RPMI8226 (cell line): ENCODE data around the gene PRKG2.

ENCODE experiments used
- DNase-seq: peaks from one replicate; pipeline ENCODE4 v3.0.0-alpha.2; 2015

PRKG2 gene

GRCh38 chr4:81085979-81086378, 129.0 kb downstream of the PRKG2 start:
- DNase-seq: no peak

- DNase-seq: no peak
Observed at GRCh38 chr4:81085291-81085690, 129.7 kb downstream of the PRKG2 start.

DNA sequence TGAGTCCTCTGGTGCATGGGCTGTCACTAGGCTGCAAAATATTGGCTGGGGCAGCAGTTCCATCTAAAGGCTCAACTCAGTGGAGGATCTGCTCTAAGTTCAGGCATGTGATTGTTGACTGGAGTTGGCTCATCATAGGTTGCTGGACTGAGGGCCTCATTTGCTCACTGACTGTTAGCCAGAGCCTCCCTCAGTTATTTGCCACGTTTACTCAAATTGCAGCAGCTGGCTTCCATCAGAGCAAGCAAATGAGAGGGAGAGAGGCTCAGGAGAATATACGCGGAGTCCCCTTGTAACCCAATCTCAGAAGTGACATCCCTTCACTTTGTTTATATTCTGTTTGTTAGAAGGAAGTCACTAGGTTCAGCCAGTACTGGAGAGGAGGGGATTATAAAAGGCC, 130.4 kb downstream of the PRKG2 start:
- DNase-seq: no peak

- DNase-seq: no peak
Observed at GRCh38 chr4:81084029-81084428, 131.0 kb downstream of the PRKG2 start.

DNA sequence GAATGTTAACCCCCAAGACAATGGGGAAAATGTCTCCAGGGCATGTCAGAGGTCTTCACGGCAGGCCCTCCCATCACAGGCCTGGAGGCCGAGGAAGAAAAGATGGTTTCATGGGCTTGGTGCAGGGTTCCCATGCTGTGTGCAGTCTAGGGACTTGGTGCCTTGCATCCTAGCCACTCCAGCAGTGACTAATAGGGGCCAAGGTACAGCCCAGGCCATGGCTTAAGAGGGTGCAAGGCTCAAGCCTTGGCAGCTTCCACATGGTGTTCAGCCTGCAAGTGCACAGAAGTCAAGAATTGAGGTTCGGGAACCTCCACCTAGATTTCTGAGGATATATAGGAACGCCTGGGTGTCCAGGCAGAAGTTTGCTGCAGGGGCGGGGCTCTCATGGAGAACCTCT, 133.9 kb downstream of the PRKG2 start:
- DNase-seq: no peak

GRCh38 chr4:81071013-81071412, 144.0 kb downstream of the PRKG2 start:
- DNase-seq: no peak

DNA sequence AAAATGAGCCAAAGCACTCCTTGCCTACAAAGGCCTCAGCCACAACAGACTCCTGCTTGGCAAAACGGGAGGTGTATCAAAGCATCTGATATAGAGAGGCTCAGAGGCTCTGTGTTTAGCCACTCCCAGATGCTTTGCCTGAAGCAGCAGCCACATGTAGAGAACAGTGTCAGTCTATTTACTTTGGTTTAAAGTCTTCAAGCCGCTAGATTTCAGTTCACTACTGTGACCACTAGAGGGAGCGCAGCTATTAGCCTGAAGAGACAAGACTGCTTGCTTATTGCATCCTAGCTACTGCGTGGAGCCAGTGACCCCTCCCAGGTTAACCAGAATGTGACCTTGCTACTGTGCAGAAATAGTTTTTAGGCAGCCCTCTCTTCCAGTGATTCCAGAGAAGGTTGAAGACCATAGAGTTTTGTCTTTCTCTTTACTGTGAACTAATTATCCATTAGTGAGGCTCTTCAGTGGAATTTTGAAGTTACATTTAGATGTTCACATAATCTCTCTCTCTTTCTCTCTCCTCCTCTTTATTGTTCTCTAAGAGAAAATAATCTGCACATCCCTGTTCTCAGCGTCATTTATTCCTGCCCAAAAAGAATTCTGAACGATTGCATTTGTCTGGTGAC, 145.2 kb downstream of the PRKG2 start:
- peak; percentile 75 for DNase-seq

DNA sequence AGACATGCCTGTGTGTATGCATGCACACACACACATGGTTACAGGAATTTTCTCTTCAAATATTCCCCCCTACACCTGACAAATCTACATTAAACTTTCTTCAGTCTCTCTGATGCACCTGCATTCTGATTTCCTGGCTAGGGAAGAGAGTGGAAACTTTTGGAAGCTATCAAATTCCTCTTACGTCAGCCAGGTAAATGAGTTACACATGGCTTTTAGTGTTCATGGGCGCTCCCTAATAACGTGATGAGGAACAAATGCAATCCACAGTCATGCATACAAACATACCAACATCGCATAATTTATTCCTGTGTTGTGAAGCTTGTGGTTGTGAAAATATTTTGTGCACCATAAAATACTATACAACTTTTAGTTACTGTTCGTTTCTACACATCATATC, 149.6 kb downstream of the PRKG2 start:
- DNase-seq: no peak

- no peak for DNase-seq
Observed at GRCh38 chr4:81062001-81062400, 153.0 kb downstream of the PRKG2 start.

DNA sequence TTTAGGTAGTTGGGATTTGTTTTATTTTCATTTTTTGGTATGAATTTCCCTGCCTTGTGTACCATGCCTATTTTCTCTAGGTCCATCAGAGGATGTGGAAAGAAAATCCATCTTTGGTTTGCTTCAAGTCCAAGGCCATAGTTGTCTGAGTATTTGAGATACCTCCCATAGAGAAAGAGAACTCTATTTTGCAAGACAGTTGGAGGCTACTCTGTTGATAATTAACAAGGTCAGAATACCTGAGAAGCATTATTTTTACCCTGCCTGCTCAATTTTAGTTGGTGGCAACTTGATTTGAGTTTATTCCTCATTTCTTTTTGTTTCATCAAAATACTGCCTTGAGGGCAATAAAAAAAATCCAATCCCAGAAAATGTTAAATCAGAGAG, 153.7 kb downstream of the PRKG2 start:
- no peak for DNase-seq

- no peak for DNase-seq
Observed at GRCh38 chr4:81060587-81061343, 154.3 kb downstream of the PRKG2 start.

DNA sequence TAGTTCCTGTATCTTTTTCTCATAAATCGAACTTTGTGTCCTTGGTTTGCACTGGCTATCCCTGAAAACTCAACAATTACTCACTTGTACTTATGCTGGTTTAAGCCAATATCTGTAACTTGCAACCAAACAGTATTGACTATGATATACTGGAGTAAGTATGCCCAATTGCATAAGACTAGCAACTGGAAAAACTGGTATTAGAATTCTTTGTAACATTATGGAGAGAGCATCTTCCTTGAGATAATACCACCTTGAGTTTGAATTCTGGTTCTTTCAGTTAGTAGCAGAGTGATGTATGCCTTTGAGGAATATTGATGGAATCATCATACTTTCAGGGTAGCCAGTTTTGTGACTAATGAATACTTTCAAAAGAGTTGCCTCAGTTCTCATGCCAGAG, 156.4 kb downstream of the PRKG2 start:
- DNase-seq: no peak

DNA sequence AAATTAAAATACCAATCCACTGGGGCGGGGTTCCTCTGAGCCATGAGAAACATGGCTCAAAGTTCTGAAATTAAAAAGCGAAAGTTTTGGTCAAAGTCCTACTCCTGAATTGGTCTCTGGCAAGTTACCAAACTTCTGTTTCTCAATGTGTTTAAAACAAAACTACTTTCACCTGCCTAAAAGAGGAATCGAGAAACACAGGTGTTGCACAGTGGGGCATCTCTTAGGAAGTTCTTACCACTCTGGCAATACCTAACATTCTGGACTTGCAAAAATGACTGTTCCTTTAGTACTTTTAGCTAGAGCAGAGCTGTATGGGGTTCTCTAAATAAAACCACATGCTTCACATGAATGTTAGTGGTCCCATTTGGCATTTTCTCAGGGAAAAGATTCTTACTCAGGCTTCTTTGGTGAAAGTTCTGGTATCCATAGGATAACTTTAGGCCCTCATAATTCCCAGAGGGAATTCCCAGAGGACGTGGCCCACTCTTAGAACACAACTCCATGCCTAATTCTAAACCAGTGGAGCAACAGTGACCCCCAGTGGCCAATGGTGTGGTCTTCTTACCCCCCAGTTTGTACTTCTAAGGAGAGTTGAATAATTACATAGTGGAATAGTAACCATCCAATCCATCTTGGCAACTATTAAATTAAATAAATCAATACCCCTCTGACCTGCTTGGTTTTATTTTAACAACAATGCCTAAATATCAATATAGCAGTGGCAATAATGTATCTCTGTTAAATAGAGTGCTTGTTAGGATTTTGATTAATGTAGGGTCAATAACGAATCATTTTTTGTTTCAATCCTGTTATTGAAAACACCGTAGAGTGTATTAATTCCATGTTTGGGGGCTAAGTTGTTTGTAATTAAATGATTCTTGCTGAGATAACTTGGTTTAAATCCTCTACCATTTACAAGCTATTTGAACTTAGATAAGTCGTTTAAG, 162.6 kb downstream of the PRKG2 start:
- DNase-seq: peak; percentile 40

DNA sequence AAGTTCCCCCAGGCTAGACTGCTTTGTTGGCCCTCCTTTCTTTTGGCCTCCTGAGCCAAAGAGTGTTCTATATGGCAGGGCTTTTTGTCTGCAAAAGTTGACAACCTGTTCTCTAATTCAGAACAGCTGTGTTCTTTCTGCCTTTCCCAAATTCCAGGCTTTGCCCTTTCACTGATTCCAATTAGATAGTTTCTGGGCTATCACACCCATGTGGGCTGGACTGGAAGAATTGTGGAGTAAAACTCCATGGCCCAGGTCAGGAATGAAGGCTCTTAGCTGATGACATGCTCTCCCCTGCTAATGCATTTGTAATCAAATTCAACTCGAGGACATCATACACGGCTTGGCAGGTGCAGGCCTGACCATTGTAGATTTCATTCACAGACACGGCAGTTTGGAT, 165.1 kb downstream of the PRKG2 start:
- no peak for DNase-seq

DNA sequence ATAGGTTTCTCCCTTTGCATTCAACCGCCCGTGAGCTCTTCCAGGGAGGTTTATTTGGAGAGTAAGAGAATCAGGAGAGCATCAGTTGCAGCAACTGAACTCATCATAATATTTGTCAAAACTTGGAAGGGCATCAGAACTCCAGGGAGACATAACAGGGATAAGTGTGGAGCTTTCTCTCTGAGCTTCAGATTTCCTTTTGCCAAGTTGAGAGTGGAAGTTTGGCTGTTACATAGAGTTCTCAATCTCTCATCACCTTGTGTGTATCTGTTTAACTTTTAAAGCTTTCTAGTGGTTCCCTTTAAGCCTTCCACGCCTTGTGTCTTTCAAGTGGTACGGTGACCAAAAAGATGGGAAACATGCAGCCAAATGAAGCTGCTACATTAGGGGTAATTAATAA, 165.7 kb downstream of the PRKG2 start:
- no peak for DNase-seq

DNA sequence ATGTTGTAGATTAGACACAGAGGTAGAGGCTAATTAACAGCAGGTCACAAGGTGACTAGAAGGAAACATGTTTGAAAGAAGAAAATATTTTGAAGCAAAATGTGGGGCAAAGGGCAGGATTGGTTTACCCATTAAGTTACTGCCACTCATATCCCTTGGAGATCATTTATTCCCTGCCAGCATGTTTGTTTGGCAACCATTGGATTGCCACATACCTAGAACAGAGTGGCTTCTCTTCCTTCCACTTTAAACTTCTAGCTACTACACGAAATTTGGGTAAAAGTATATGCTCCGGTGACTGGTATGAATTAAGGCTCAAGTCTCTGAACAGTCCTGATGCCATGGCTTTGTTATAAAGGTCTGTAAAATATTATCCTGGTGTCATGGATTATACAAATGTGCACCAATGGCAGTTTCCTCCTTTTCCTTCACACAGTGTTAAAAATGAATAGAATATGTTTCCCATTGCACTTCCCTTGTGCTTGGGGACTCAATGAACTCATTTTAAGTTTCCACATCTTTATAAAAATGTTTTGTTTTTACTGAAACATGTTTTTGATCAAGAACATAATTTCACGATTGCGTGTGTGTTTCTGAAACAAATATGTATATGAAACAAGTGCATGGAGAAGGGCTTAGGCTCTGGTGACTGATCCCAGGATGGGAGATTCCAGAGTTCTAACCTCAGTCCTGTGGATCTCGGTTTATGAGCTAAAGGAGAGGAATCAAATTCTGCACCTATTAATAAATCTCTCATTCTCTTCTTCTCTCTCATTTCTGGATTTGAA, 172.2 kb downstream of the PRKG2 start:
- no peak for DNase-seq

DNA sequence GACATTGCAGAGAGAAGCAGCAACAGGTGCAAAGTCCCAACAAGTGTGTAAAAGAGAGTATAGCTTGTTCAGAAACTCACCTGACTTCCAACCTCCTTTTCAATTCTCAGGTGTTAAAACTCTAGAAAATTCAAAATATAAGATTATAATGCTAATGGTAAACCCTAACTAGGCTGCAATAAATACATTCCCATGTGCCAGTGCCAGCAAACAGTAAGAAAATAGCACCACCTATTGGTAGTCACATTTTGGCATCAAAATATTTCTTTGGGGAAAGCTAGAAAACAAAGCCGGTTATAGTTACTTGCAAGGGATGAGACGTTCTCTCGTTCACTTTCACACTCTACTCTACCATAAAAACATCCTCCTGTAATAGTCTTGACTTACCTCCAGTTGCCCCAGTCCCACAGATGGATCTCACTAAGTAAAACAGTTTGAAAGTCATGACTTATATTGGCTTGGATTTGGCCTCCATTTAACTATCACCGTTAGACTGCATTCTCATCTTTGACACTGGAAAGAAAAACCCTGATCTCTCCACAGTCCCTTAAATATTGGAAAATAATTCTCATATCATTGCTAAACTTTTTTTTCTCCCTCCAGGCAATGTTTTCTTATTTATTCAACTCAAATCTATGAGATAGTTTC, 174.9 kb downstream of the PRKG2 start:
- peak; percentile 7 for DNase-seq

DNA sequence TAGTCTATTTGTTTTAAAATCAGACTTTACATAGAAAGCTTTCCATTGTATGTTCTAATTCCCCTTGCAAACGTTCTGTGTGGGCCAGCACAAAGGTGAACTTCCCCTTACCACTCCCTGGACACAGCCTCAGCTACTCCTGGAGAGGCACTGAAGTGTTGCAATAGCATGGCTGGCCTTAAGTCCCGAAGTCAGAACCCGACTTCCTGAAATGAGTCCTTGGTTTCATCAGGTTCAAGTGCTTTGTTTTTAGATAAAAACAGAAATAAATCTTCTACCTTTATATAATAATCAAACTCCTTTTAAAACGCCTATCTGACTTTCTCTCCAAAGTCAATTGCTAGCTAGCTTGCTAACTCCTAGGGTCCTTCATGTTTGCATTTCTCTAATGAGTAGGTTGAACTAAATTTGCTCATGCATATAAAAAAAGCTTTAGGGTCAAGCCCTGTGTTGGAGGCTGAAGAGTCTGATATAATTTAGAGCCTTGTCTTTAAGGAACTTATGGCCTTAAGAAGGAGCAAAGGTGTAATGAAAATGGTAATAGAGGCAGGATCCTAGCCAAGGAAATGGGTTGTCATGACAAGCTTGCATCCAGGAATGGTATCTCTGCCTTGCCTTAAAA, 175.6 kb downstream of the PRKG2 start:
- no peak for DNase-seq

GRCh38 chr4:81038636-81039350, 176.2 kb downstream of the PRKG2 start:
- no peak for DNase-seq
